Measurements from ENCODE around the gene LHFPL3. TPM values are rescaled to one million over a fixed set of nuclear protein-coding genes. Genes with fewer than 3 reads are reported as not detected.

The LHFPL3 gene
- total and polyA plus RNA-seq, 2 experiments from 2014 or later: 0.24 TPM; not detected in 1

GRCh38 chr7:104487642-104488041 lies 159.2 kb downstream of the LHFPL3 start:
- H4K20me1 ChIP-seq (replicated peaks; ENCODE audit: insufficient read depth): no peaks in the 10 kb centered on the region
- no peaks in the 10 kb centered on the region for H3F3A ChIP-seq (replicated peaks; ENCODE audit: low read depth)
- no peak for DNase-seq (ENCODE audit: low spot score)
- Mint-ChIP-seq H3K36me3 (ENCODE audit: low read depth) (no peaks in the 10 kb centered on the region), H3K4me1 (peaks cover 9% of the 10 kb centered on the region), H3K9me3 (no peaks in the 10 kb centered on the region), H3K27ac (no peak overlapping the region), H3K4me3 (no peak overlapping the region), H3K27me3 (ENCODE audit: insufficient read depth, low read depth, poor library complexity) (no peaks in the 10 kb centered on the region)
- ATAC-seq: no peak
- no peak for TF ChIP-seq ETS1 (IDR thresholded peaks at IDR 0.05)
- no peak for TF ChIP-seq NANOG (IDR thresholded peaks at IDR 0.05; ENCODE audit: borderline replicate concordance)
- no peak for TF ChIP-seq POLR2AphosphoS5 (IDR thresholded peaks at IDR 0.05; ENCODE audit: low read depth)
- TF ChIP-seq ZNF331 (CRISPR knock-in tag; IDR thresholded peaks at IDR 0.05; ENCODE audit: low read depth): no peak
- no peak for TF ChIP-seq ZNF462 (CRISPR knock-in tag; IDR thresholded peaks at IDR 0.05)
- TF ChIP-seq REST (IDR thresholded peaks at IDR 0.05; ENCODE audit: unreplicated experiment): no peak
- no peak overlapping the region for H2AFZ ChIP-seq
- no peaks in the 10 kb centered on the region for H3K4me1 ChIP-seq (ENCODE audit: insufficient read depth)
- H3K9me2 ChIP-seq (ENCODE audit: insufficient read depth): no peaks in the 10 kb centered on the region
- H3K4me3 ChIP-seq: no peak overlapping the region
- H3K27ac ChIP-seq (ENCODE audit: low read depth): no peak overlapping the region
- H3K36me3 ChIP-seq (ENCODE audit: insufficient read depth): no peaks in the 10 kb centered on the region
- H3K4me2 ChIP-seq: no peak overlapping the region
- no peaks in the 10 kb centered on the region for H3K27me3 ChIP-seq (ENCODE audit: insufficient read depth)
- H3K79me2 ChIP-seq (replicated peaks; ENCODE audit: insufficient read depth): no peaks in the 10 kb centered on the region
